Measurements from ENCODE around the gene MAP2. TPM values are rescaled to one million over a fixed set of nuclear protein-coding genes. Genes with fewer than 3 reads are reported as not detected.
A peak's percentile ranks its signal among the peaks of the same experiment; 100 is the strongest.

MAP2 gene
- total RNA-seq, 1 donor from 2014 or later, result 8.2 TPM

DNA sequence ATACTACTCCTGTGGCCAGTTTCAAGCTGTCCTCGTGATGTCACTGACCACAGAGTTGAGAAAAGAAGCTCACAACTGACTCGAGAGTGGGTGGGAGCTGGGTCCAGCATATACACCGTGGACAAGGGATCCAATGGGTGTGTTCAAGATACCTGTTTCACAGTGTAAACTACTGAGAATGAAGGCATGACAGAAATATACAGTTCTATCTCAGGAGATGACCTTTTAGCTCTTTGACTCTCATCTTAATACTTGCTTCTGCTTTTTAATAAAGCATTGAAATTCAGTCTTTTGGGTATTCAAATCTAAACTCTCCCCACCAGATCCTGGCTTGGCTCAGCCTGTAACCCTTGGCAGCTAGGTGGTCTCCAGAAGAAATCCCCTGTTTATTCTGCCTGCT is 130.1 kb downstream of the MAP2 start:
- H3K27me3 ChIP-seq (ENCODE audit: control insufficient read depth, insufficient read depth, low read length), result no peaks in the 10 kb centered on the region
- no peaks in the 10 kb centered on the region for H3K36me3 ChIP-seq (ENCODE audit: control insufficient read depth, insufficient read depth, low read length)
- DNase-seq (ENCODE audit: low read depth) (no peak), FAIRE-seq (no peak)
- no peak for TF ChIP-seq CTCF (IDR thresholded peaks at IDR 0.05; ENCODE audit: insufficient read depth, low read length, severe bottlenecking)
- no peak overlapping the region for H3K4me3 ChIP-seq (ENCODE audit: low read depth, low read length)

GRCh38 chr2:209556354-209556961 is 132.6 kb downstream of the MAP2 start:
- FAIRE-seq (no peak), DNase-seq (ENCODE audit: low read depth) (peak; percentile 63)
- Histone ChIP-seq H3K27me3 (ENCODE audit: control insufficient read depth, insufficient read depth, low read length) (no peaks in the 10 kb centered on the region), H3K4me3 (ENCODE audit: low read depth, low read length) (no peak overlapping the region), H3K36me3 (ENCODE audit: control insufficient read depth, insufficient read depth, low read length) (no peaks in the 10 kb centered on the region)
- TF ChIP-seq CTCF (IDR thresholded peaks at IDR 0.05; ENCODE audit: insufficient read depth, low read length, severe bottlenecking), result peak; percentile 55

GRCh38 chr2:209560911-209561310 is 137.1 kb downstream of the MAP2 start:
- H3K4me3 ChIP-seq (ENCODE audit: low read depth, low read length), result no peak overlapping the region
- no peak for FAIRE-seq
- DNase-seq (ENCODE audit: low read depth), result no peak
- H3K27me3 ChIP-seq (ENCODE audit: control insufficient read depth, insufficient read depth, low read length), result no peaks in the 10 kb centered on the region
- no peaks in the 10 kb centered on the region for H3K36me3 ChIP-seq (ENCODE audit: control insufficient read depth, insufficient read depth, low read length)
- no peak for TF ChIP-seq CTCF (IDR thresholded peaks at IDR 0.05; ENCODE audit: insufficient read depth, low read length, severe bottlenecking)

DNA sequence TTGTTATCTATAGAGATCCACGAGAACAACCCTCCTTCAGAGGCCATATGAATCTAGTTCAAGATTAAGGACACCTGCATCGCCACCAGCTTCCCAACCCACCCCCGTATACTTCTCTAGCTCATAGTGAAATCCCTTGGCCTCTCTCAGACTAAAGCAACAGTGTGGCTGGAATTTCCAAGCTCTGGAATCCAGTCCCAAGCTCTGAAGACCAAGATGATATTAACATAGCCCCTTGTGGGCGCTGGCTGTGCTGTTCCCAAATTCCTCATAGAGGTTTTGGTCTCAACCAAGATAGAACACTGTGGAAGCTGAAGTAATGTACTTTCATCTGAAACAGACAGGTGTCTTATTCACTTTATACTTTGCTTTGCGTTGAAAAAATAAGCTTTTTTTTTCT is 139.6 kb downstream of the MAP2 start:
- Histone ChIP-seq H3K4me3 (ENCODE audit: low read depth, low read length) (no peak overlapping the region), H3K27me3 (ENCODE audit: control insufficient read depth, insufficient read depth, low read length) (no peaks in the 10 kb centered on the region), H3K36me3 (ENCODE audit: control insufficient read depth, insufficient read depth, low read length) (no peaks in the 10 kb centered on the region)
- FAIRE-seq (no peak), DNase-seq (ENCODE audit: low read depth) (no peak)
- no peak for TF ChIP-seq CTCF (IDR thresholded peaks at IDR 0.05; ENCODE audit: insufficient read depth, low read length, severe bottlenecking)

GRCh38 chr2:209564816-209565215 is 141.0 kb downstream of the MAP2 start:
- no peak for DNase-seq (ENCODE audit: low read depth)
- no peak for FAIRE-seq
- Histone ChIP-seq H3K36me3 (ENCODE audit: control insufficient read depth, insufficient read depth, low read length) (no peaks in the 10 kb centered on the region), H3K4me3 (ENCODE audit: low read depth, low read length) (no peak overlapping the region), H3K27me3 (ENCODE audit: control insufficient read depth, insufficient read depth, low read length) (no peaks in the 10 kb centered on the region)
- TF ChIP-seq CTCF (IDR thresholded peaks at IDR 0.05; ENCODE audit: insufficient read depth, low read length, severe bottlenecking), result no peak

All from bronchial epithelial cell (primary cell).